GM19099 (cell line): Measurements from ENCODE around the gene STOM.

ENCODE experiments used
- POLR2A ChIP-seq: IDR thresholded peaks from 3 replicates; pipeline ENCODE4 v1.6.1; 2011; ENCODE audit warnings: low read depth; ENCODE audit not compliant: insufficient read length; ENCODE audit errors: extremely low read depth

Gene STOM

DNA sequence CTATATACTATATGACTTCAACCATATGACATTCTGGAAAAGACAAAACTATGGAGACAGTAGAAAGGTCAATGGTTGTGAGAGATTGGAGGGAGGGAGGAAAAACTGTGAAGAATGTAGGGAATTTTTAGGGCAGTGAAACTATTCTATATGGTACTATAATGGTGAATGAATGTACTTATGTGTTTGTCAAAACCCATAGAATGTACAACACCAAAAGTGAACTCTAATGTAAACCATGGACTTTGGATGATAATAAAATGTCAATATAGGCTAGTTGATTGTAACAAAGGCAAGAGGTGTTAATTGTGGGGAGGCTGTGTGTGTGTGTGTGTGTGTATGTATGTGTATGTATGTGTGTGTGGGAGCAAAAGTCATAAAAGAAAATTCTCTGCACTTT, 10.8 kb upstream of the STOM start:
- TF ChIP-seq POLR2A: no peak

GRCh38 chr9:121376214-121376830, 6.3 kb upstream of the STOM start:
- no peak for TF ChIP-seq POLR2A

- no peak for TF ChIP-seq POLR2A
Observed at GRCh38 chr9:121373011-121373729, 3.1 kb upstream of the STOM start.

GRCh38 chr9:121372239-121373010, 2.4 kb upstream of the STOM start:
- no peak for TF ChIP-seq POLR2A

GRCh38 chr9:121371495-121372061, 1.5 kb upstream of the STOM start:
- TF ChIP-seq POLR2A: no peak

DNA sequence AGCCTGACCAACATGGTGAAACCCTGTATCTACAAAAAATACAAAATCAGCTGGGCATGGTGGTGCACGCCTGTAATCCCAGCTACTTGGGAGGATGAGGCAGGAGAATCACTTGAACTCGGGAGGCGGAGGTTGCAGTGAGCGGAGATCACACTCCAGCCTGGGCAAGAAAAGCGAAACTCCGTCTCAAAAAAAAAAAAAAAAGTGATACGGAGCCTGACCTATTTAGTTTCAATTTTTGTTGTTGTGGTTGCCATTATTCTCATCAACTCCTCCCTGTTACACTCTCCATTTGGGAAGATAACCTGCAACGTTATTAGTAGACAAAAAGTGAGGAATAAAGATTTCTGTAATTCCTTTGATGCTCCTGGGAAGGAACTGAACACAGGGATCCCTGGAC, 1.3 kb downstream of the STOM start:
- TF ChIP-seq POLR2A: no peak

- no peak for TF ChIP-seq POLR2A
Observed at GRCh38 chr9:121368138-121368522, 1.9 kb downstream of the STOM start.

GRCh38 chr9:121367306-121368137, 2.5 kb downstream of the STOM start:
- no peak for TF ChIP-seq POLR2A

DNA sequence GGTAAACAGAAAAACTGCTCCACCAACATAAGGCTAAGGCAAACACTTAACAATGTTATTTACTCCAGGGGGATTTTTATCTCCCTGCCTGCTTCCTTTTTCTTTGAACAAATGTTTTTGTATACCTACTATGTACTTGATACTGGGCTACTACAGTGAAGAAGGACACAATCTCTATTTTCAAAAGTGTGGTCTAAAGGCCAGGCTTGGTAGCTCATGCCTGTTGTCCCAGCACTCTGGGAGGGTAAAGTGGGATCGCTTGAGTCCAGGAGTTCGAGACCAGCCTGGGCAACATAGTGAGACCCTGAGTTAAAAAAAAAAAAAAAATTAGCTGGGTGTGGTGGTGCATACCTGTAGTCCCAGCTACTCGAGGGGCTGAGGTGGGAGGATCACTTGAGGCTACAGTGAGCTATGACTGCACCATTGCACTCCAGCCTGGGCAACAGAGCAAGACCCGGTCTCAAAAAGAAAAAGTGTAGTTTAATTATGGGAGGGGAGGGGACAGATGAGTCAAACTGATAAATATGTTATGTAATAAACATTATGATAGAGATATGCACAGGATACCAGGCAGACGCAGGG, 3.3 kb downstream of the STOM start:
- no peak for TF ChIP-seq POLR2A

- no peak for TF ChIP-seq POLR2A
Observed at GRCh38 chr9:121365564-121365963, 4.5 kb downstream of the STOM start.

- TF ChIP-seq POLR2A: no peak
Observed at GRCh38 chr9:121364886-121365285, 5.2 kb downstream of the STOM start.

- TF ChIP-seq POLR2A: no peak
Observed at GRCh38 chr9:121364077-121364476, 6.0 kb downstream of the STOM start.

GRCh38 chr9:121363622-121363961, 6.5 kb downstream of the STOM start:
- no peak for TF ChIP-seq POLR2A

DNA sequence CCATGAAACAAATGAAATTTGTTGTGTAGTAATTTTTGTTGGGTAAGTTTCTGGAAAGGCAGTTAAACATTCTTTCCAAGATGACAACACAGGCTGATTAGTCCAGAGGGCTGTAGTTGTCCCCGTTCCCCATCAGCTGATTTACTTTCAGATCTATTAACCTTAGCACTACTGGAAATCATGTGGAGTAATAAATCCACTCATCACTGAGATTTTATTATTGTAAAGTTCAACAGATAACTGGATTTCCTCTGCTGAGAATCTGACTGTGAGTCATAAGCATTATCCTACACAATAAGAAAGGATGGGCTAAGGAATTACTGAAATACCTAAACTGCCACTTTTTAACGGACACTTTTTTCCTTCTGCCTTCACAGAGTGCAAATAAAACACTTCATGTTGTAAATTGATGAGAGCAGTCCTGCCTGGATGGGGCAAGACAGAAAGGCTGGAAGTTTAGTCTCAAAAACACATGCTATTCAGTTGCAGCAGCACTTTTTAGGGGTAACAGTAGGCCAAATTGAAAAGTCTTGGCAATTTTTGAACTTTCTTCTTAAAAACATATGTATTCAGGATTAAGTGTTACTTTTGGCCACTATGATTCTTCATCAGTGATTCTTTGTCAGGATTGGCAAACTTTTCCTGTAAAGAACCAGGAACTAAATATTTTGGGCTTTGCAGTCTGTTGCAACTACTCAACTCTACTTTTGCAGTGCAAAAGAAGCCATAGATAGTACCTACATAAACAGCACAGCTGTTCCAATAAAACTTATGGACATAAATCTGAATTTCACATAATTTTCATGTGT, 7.0 kb downstream of the STOM start:
- no peak for TF ChIP-seq POLR2A
